GM19023 (cell line): ENCODE results near the gene TCF7L1.
"Not testable (repeated sequence)": the region's sequence is repeated elsewhere in the genome, so short reads cannot be mapped to it uniquely, and the experiment has no call there.

Source experiments
- ATAC-seq: cut with Tn5 transposase; IDR thresholded peaks from one replicate; pipeline ENCODE4 v1.9.1; 2021; ENCODE audit warnings: mild to moderate bottlenecking, moderate library complexity; ENCODE audit not compliant: unreplicated experiment

The TCF7L1 gene

DNA sequence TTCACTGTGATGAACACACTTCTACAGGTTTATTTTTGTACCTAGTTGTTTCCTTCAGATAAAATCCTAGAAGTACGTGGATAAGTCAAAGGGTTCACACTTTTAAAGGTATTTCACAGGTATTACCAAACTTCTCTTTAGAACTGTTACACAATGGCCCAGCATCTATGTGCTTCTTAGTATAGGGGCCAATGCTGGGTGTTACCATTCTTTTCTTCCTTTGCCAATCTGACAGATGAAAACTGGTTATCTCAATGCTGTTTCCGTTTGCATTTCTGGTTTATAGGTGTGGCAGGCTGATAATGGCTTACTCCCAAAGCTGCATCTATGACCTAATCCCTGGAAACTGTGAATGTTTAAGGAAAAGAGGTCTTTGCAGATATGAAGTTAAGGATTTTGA lies 2.8 kb upstream of the TCF7L1 start:
- ATAC-seq, result no peak

DNA sequence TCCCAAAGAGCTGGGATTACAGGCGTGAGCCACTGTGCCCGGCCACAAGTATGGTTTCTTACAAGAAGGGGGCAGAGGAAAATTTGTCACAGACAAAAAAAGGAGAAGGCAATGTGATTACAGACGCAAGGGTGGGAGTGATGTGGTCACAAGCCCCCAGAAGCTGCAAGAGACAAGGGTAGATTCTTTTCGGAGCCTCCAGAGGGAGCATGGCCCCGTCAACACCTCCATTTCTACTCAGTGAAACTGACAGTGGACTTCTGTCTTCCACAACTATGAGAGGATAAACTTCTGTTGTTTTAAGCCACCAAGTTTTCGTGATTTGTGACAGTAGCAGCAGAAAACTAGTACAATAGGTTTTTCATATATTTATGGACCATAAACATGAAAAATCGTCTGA lies 2.1 kb upstream of the TCF7L1 start:
- no peak for ATAC-seq

DNA sequence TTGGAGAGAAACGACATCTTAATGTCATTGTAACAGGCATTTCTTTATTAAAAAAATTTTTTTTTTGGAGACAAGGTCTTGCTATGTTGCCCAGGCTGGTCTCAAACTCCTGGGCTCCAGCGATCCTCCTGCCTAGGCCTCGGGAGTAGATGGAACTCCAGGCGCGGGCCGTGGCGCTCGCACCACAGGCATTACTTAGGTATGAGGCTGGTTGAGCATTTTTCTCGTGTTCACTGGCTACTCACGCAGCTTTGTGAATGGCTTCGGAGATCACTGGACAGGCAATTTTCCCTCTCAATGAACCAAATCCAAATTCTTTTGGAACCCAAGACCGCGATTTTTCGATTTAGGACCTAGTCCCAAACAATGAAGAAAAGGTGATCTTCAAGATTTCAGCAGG lies 795 bp upstream of the TCF7L1 start:
- no peak for ATAC-seq

- ATAC-seq, result peak; percentile 32
Observed at GRCh38 chr2:85133751-85134254, 611 bp downstream of the TCF7L1 start.

- no peak for ATAC-seq
Observed at GRCh38 chr2:85134255-85134895, 1.2 kb downstream of the TCF7L1 start.

- ATAC-seq, result no peak
Observed at GRCh38 chr2:85134896-85135659, 1.9 kb downstream of the TCF7L1 start.

- ATAC-seq, result no peak
Observed at GRCh38 chr2:85135660-85135914, 2.4 kb downstream of the TCF7L1 start.

- ATAC-seq, result no peak
Observed at GRCh38 chr2:85137156-85137555, 4.0 kb downstream of the TCF7L1 start.

DNA sequence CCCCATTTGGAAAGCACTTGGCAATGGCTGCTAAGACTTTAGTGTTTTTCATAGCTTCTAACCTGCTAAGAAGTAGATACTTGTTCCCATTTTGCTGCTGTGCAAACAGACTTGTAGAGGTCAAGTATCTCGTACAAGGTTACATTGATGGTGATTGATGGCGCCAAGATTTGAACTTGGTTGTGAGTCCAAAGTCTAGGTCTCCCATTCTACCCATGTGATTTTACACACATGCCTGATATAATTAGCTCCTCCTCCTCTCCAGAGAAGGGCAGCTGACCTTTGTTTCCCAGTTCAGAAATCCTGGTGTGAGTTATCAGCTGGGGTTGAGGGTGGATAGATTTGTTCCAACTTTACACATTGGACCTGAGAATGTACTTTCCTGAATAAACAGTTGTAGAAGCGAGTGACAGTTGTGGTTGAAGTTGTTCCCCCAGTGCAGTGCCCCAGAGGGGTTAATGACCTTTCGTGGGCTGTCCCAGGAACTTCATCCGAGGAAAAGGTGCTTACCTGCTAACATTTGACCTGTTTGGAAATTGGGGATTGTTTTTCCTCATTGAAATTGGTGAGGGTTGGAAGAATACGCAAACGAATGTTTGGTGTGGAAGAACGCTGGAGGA lies 10.4 kb downstream of the TCF7L1 start:
- no peak for ATAC-seq

DNA sequence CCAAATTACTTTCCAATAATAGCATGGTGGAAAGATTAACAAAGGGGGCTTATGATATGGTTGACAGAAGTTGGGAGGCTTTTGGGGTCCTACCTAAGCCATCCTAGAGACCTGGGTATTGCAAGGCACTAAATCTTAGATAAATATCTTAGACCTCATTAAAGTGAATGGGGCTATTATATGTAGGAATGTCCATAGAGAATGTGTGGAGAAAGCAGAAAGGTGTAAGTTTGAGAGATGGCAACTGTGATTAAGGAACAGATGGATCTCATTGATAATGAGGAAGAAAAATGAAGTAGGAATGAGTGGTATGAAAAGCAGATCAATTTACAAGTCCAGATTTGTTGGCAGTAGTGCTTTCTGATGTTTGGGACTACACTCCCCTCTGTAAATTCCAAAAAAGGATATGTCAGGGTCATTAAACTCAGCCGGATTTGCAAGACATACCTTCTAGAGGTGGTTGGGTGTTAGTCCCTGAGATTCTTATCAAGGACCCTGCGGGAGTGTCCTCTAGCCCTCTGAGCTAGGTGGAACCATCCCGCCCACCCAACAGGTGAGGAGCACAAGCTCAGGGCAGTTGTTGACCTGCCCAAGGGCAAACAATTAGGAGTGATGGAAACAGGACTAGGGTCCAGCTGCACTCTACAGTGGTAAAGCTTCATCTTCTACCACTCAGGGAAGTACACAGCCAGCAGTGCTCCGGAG lies 12.1 kb downstream of the TCF7L1 start:
- no peak for ATAC-seq

- ATAC-seq, result no peak
Observed at GRCh38 chr2:85148190-85148589, 15.0 kb downstream of the TCF7L1 start.

DNA sequence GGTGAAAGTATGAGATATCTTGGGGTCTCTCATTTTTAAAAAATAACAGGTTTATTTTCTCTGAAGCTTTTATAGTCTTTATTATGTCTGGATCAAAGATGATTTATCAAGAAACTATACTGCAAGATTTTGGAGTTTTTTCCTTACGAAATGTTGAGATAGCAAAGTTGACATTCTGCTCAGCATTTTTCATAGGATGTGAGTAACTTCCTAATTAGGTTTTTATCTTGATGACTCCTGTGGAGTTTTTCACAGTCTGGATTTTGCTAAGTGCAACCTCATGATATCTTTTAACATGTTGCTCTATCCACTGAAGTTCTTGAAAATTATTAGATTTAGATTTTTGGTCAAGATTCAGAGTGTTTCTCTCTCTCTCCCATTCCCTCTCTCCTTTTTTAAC lies 17.8 kb downstream of the TCF7L1 start:
- no peak for ATAC-seq

- no peak for ATAC-seq
Observed at GRCh38 chr2:85152895-85153294, 19.7 kb downstream of the TCF7L1 start.

DNA sequence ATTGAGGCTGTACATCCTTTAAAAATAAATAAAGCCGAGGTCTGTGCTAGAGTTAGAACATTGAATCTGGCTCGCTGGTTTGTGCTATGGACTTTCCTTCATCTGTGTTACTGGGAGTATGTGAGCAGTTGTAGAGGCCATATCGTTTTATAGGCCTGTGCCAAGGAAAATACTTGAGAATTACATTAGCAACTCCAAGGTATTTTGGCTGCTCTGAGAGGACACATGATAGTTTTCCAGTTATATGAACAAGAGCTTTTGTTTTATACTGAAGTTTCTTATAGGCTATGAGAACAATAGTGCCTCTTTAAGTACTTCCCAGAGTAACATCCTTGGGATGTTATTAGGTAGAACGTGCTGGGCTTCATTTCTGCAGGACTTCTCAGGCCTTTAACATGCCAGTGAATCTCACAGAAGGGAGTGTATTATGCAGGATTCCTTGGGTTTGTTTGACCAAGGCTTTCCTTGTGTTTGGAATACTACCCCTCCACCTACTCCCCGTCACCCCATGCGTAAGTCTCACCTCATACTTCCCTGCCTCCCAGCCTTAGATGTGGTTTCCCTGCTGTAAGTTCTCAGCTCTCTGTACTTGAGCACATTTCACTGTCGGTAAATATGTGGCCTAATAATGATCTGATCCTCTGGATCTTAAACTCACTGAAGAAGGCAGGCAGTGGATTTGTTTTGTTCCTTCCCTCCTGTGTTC lies 21.0 kb downstream of the TCF7L1 start:
- ATAC-seq, result no peak

DNA sequence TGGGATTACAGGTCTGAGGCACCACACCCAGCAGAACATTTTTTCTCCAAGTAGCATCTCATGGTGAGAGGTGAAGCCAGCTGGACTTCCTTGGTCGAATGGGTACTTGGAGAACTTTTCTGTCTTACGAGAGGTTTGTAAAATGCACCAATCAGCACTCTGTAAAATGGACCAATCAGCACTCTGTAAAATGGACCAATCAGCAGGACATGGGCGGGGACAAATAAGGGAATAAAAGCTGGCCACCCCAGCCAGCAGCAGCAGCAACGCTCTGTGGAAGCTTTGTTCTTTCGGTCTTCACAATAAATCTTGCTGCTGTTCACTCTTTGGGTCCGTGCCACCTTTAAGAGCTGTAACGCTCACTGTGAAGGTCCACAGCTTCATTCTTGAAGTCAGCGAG lies 21.9 kb downstream of the TCF7L1 start:
- ATAC-seq, result not testable (repeated sequence)

DNA sequence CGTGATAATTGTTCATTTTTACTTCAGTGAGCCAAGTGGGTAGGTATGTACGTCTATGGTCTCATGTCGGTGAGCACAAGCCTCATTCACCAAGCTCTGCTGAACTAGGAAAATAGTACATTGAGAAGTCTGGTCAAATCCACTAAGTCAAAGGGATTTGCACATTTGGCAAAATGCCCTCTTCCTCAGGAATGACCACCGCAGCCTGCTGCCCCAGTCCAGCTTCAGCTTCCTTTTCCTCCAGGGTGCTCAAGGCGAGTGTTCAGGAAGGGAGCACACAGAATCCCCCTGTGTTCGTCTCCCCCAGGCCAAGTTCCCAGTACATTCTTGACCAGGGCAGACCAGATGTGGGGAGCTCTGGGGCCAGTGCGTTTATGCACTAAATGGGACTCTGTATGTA lies 23.0 kb downstream of the TCF7L1 start:
- no peak for ATAC-seq

DNA sequence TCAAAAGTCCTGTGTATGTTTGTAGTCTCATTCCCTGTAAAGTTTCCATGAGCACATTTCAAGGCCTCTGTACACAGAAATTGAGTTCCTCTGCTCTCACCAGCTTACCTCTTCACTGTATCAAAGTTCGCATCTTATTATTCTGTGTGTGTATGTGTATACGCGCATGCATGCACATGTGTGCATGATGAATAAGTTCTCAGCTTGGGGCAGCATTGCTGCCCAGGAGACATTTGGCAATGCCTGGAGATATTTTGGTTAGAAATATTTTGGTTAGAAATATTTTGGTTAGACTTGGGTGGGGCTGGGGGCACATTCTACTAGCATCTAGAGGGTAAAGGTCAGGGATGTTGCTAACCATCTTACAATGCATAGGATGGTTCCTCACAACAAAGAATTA lies 23.4 kb downstream of the TCF7L1 start:
- no peak for ATAC-seq

- no peak for ATAC-seq
Observed at GRCh38 chr2:85157345-85157744, 24.2 kb downstream of the TCF7L1 start.

DNA sequence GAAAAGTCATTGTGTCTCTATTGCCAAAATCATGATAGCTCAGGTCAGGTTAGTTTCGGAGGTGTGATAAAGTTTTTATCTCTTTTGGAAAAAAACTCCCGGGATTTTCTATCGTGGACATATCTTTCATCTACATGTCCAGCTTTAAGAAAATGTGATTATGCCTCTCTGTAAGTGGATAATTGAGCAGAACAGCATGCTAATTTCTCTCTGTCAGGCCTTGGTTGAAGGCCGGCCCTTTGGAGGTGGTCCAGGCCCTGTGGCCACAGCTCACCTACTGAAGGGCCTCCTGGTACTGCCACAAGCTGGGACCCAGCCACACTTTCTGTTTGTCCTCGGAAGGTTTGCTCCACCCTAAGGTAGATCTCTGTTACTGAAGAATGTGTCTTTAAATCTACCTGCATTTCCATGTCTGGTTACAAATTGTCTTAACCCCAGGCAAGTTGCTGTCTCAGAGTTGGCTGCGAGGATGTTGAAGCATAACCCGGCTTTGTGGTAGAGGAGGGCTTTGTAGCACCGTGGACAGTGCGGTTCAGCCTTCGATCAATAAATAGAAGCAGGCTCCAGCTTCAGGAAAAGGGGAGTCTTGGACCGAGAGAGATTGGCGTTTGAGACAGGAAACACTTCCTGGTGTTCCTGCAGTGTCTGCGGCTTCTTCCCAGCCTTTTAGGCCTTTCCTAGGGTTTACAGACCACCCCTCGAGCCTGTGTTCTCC lies 25.5 kb downstream of the TCF7L1 start:
- no peak for ATAC-seq

- ATAC-seq, result no peak
Observed at GRCh38 chr2:85159589-85159988, 26.4 kb downstream of the TCF7L1 start.
